Measurements from ENCODE around the gene IL1RAPL1.
"Not testable (repeated sequence)": the region's sequence is repeated elsewhere in the genome, so short reads cannot be mapped to it uniquely, and the experiment has no call there.

Gene IL1RAPL1

GRCh38 chrX:28988246-28988645 lies 401.0 kb downstream of the IL1RAPL1 start:
- no peak for DNase-seq

GRCh38 chrX:28997706-28998463 lies 410.6 kb downstream of the IL1RAPL1 start:
- DNase-seq: no peak

- DNase-seq: no peak
Observed at GRCh38 chrX:28998609-28999135, 411.4 kb downstream of the IL1RAPL1 start.

- no peak for DNase-seq
Observed at GRCh38 chrX:29012867-29013266, 425.6 kb downstream of the IL1RAPL1 start.

GRCh38 chrX:29023207-29023606 lies 436.0 kb downstream of the IL1RAPL1 start:
- no peak for DNase-seq

- DNase-seq: no peak
Observed at GRCh38 chrX:29024871-29025270, 437.6 kb downstream of the IL1RAPL1 start.

GRCh38 chrX:29039501-29039900 lies 452.3 kb downstream of the IL1RAPL1 start:
- no peak for DNase-seq

- DNase-seq: no peak
Observed at GRCh38 chrX:29040160-29040559, 452.9 kb downstream of the IL1RAPL1 start.

GRCh38 chrX:29042341-29042740 lies 455.1 kb downstream of the IL1RAPL1 start:
- DNase-seq: no peak

GRCh38 chrX:29043746-29044145 lies 456.5 kb downstream of the IL1RAPL1 start:
- DNase-seq: no peak

- DNase-seq: no peak
Observed at GRCh38 chrX:29044423-29045184, 457.4 kb downstream of the IL1RAPL1 start.

- no peak for DNase-seq
Observed at GRCh38 chrX:29065477-29065876, 478.2 kb downstream of the IL1RAPL1 start.

- no peak for DNase-seq
Observed at GRCh38 chrX:29066516-29066915, 479.3 kb downstream of the IL1RAPL1 start.

GRCh38 chrX:29067351-29067750 lies 480.1 kb downstream of the IL1RAPL1 start:
- no peak for DNase-seq

- DNase-seq: no peak
Observed at GRCh38 chrX:29071525-29072320, 484.5 kb downstream of the IL1RAPL1 start.

GRCh38 chrX:29082558-29082957 lies 495.3 kb downstream of the IL1RAPL1 start:
- DNase-seq: no peak

GRCh38 chrX:29083823-29084222 lies 496.6 kb downstream of the IL1RAPL1 start:
- DNase-seq: no peak

GRCh38 chrX:29090811-29091210 lies 503.6 kb downstream of the IL1RAPL1 start:
- no peak for DNase-seq

- DNase-seq: no peak
Observed at GRCh38 chrX:29107231-29107630, 520.0 kb downstream of the IL1RAPL1 start.

GRCh38 chrX:29110041-29110440 lies 522.8 kb downstream of the IL1RAPL1 start:
- no peak for DNase-seq

- no peak for DNase-seq
Observed at GRCh38 chrX:29113221-29113620, 526.0 kb downstream of the IL1RAPL1 start.

GRCh38 chrX:29122817-29123216 lies 535.6 kb downstream of the IL1RAPL1 start:
- DNase-seq: not testable (repeated sequence)

GRCh38 chrX:29130905-29131304 lies 543.7 kb downstream of the IL1RAPL1 start:
- DNase-seq: no peak
